HepG2 (cell line): ENCODE results near the gene TBC1D32. TPM values are rescaled to one million over a fixed set of nuclear protein-coding genes. Genes with fewer than 3 reads are reported as not detected.

ENCODE experiments used
- ATAC-seq: fragments of 200-7000 bp; cut with Tn5 transposase; 3 replicates; pipeline ENCODE4 v1.9.1; 2020; ENCODE audit warnings: mild to moderate bottlenecking, moderate library complexity
- BruUV-seq: library from RNA; stranded (reverse); fragments of 400-500 nt; replicated peaks from 2 replicates; lab custom pipeline; 2021; lab: Mats Ljungman, UMichigan
- CTCF ChIA-PET: fragments of 300-600 bp; formaldehyde crosslinking; extraction: SDS; loops from one replicate; lab custom pipeline; 2021; ENCODE audit warnings: low total read pairs, inconsistent platforms, low intra/inter-chr PET ratio; lab: Yijun Ruan, JAX
- POLR2A ChIA-PET: fragments of 350-600 bp; sonication (Branson Sonifier 250); formaldehyde crosslinking; loops from one replicate; lab custom pipeline; 2020; ENCODE audit warnings: antibody characterized with exemption, inconsistent platforms; lab: Yijun Ruan, JAX
- DNase-seq: peaks from one replicate; pipeline ENCODE4 v3.0.0-alpha.2; 2015; ENCODE audit warnings: low spot score
- FAIRE-seq: peaks from 3 replicates; lab custom pipeline; 2011; peaks lifted over from hg19 to GRCh38; lab: Jason Lieb, UNC
- H2AFZ ChIP-seq: one replicate; pipeline ENCODE4 v1.6.1; 2011; ENCODE audit warnings: low read length, inconsistent platforms
- H3K27ac ChIP-seq: fragments of 300-600 bp; 3 replicates; pipeline ENCODE4 v1.8.0; 2011; ENCODE audit warnings: mixed run types, mild to moderate bottlenecking, mixed read lengths, low read length, inconsistent platforms; ENCODE audit not compliant: insufficient read depth; ENCODE audit errors: extremely low read length
- H3K27me3 ChIP-seq, 2 experiments: fragments of 200-600 bp in 1 of 2; 2 replicates in 1 of 2; 3 replicates in 1 of 2; pipeline versions ENCODE4 v1.6.0 to v1.8.0; 2011; ENCODE audit warnings: low read length in 2 of 2, mild to moderate bottlenecking in 2 of 2, moderate library complexity in 2 of 2, inconsistent platforms in 1 of 2; ENCODE audit not compliant: insufficient read depth in 2 of 2, control insufficient read depth in 1 of 2
- H3K36me3 ChIP-seq, 2 experiments: fragments of 200-600 bp in 1 of 2; replicated peaks in 1 of 2; 2 replicates in 1 of 2; 3 replicates in 1 of 2; pipeline versions ENCODE4 v1.5.1 to v1.8.0; 2011; ENCODE audit warnings: low read length in 2 of 2, inconsistent platforms in 1 of 2; ENCODE audit not compliant: insufficient read depth in 2 of 2, control insufficient read depth in 1 of 2
- H3K4me1 ChIP-seq: 2 replicates; pipeline ENCODE4 v1.5.1; 2012; ENCODE audit warnings: low read length, inconsistent platforms; ENCODE audit not compliant: insufficient read depth
- H3K4me2 ChIP-seq: 2 replicates; pipeline ENCODE4 v1.6.0; 2011; ENCODE audit warnings: low read depth, low read length, inconsistent platforms
- H3K4me3 ChIP-seq, 3 experiments: fragments of 200-600 bp in 1 of 3; sonication (generic), shearing (Covaris generic) in 1 of 3; replicated peaks in 1 of 3; 2 replicates each; pipeline ENCODE4 v1.5.1; 2011 to 2016; ENCODE audit warnings: low read length in 3 of 3, inconsistent platforms in 2 of 3, low read depth in 2 of 3, mild to moderate bottlenecking in 2 of 3, control low read depth in 1 of 3, mixed read lengths in 1 of 3; ENCODE audit not compliant: insufficient read depth in 1 of 3
- H3K79me2 ChIP-seq: one replicate; pipeline ENCODE4 v1.6.1; 2011; ENCODE audit warnings: low read length, inconsistent platforms; ENCODE audit not compliant: insufficient read depth
- H3K9ac ChIP-seq: 2 replicates; pipeline ENCODE4 v1.6.0; 2011; ENCODE audit warnings: mild to moderate bottlenecking, low read depth, low read length, inconsistent platforms; ENCODE audit not compliant: insufficient read depth
- H3K9me3 ChIP-seq: 2 replicates; pipeline ENCODE4 v1.5.1; 2012; ENCODE audit warnings: mild to moderate bottlenecking, low read length
- H4K20me1 ChIP-seq: 2 replicates; pipeline ENCODE4 v1.6.0; 2011; ENCODE audit warnings: inconsistent platforms, mild to moderate bottlenecking, low read length, moderate library complexity; ENCODE audit not compliant: insufficient read depth
- AGO2 ChIP-seq: fragments of 200-400 bp; formaldehyde crosslinking; optimal IDR thresholded peaks from 2 replicates; pipeline ENCODE3; 2017; ENCODE audit warnings: mild to moderate bottlenecking, low read depth, low read length, moderate library complexity
- BRCA1 ChIP-seq: sonication (generic); formaldehyde crosslinking; IDR thresholded peaks from 2 replicates; pipeline ENCODE4 v1.4.0; 2020; ENCODE audit warnings: missing genetic modification reagents
- GABPB1 ChIP-seq: IDR thresholded peaks from 2 replicates; pipeline ENCODE4 v1.6.1; 2016; ENCODE audit warnings: mild to moderate bottlenecking, missing genetic modification reagents, moderate library complexity, missing compliant biosample characterization
- HNRNPH1 ChIP-seq: fragments of 200-400 bp; formaldehyde crosslinking; optimal IDR thresholded peaks from 2 replicates; pipeline ENCODE3; 2017; ENCODE audit warnings: mild to moderate bottlenecking, low read depth, low read length
- KDM2A ChIP-seq: sonication (generic); formaldehyde crosslinking; IDR thresholded peaks from 2 replicates; pipeline ENCODE4 v1.4.0; 2020; ENCODE audit warnings: low read depth, missing genetic modification reagents, borderline replicate concordance
- MED1 ChIP-seq: sonication (generic); formaldehyde crosslinking; IDR thresholded peaks from 2 replicates; pipeline ENCODE4 v1.4.0; 2020; ENCODE audit warnings: missing genetic modification reagents
- ZBTB21 ChIP-seq: sonication (generic); formaldehyde crosslinking; IDR thresholded peaks from 2 replicates; pipeline ENCODE4 v1.4.0; 2020; ENCODE audit warnings: missing genetic modification reagents
- ZFX ChIP-seq: sonication (generic); formaldehyde crosslinking; IDR thresholded peaks from 2 replicates; pipeline ENCODE4 v1.4.0; 2020; ENCODE audit warnings: mild to moderate bottlenecking, low read depth, missing genetic modification reagents, moderate library complexity
- ZNF260 ChIP-seq: sonication (generic); formaldehyde crosslinking; IDR thresholded peaks from 2 replicates; pipeline ENCODE4 v1.4.0; 2020; ENCODE audit warnings: missing genetic modification reagents, low read depth, mild to moderate bottlenecking, borderline replicate concordance
- in situ Hi-C: cut with HindIII; loops from 2 replicates; pipeline ENCODE4 v1.10.0; 2017; ENCODE audit warnings: low pct_unique_long_range_greater_than_20kb; ENCODE audit not compliant: extremely low pct_ligation_motif_present
- intact Hi-C: fragments of 100-400 bp; cut with micrococcal nuclease; formaldehyde crosslinking; loops from one replicate; pipeline ENCODE4 v1.10.0; 2022; ENCODE audit not compliant: unreplicated experiment
- polyA plus RNA-seq, 8 experiments: library from polyadenylated mRNA; depleted of rRNA in 3 of 8; stranded (reverse) in 7 of 8; unstranded in 1 of 8; fragments of >200 nt; fragmentation: Illumina TruSeq in 4 of 8; extraction: Trizol in 4 of 8; gene quantifications; 2 replicates each; pipeline versions ENCODE4 v1.2.1 to v1.2.3, GENCODE V29; 2011 to 2016; ENCODE audit warnings: low read depth in 4 of 8, missing spikeins in 1 of 8, mixed read lengths in 1 of 8; ENCODE audit not compliant: insufficient read depth in 1 of 8
- total RNA-seq, 5 experiments: library from RNA; depleted of rRNA; stranded (reverse); fragments of >200 nt; fragmentation: Illumina TruSeq; extraction: Trizol; gene quantifications; 2 replicates each; pipeline ENCODE4 v1.2.3, GENCODE V29; 2016; ENCODE audit warnings: low read depth in 1 of 5
- TF ChIP-seq, protein P1 (sequence below): IDR thresholded peaks from 2 replicates; pipeline ENCODE4 v1.6.1; 2012; ENCODE audit warnings: low read depth, low read length, improper control_type of control experiment
- TF ChIP-seq, protein P2 (sequence below): sonication (generic); formaldehyde crosslinking; IDR thresholded peaks from 2 replicates; pipeline ENCODE4 v1.5.0; 2020; ENCODE audit warnings: mild to moderate bottlenecking, missing genetic modification reagents
- TF ChIP-seq, protein P3 (sequence below), 2 experiments: IDR thresholded peaks; 2 replicates each; pipeline ENCODE4 v1.6.1; 2011 to 2012; ENCODE audit warnings: low read length in 2 of 2, borderline replicate concordance in 1 of 2, low read depth in 1 of 2, mild to moderate bottlenecking in 1 of 2, moderate library complexity in 1 of 2
- TF ChIP-seq, protein P4 (sequence below): sonication (generic); formaldehyde crosslinking; IDR thresholded peaks from 2 replicates; pipeline ENCODE4 v1.9.0; 2022; ENCODE audit warnings: missing genetic modification reagents, mild to moderate bottlenecking, borderline replicate concordance
- TF ChIP-seq, protein P5 (sequence below): sonication (generic); formaldehyde crosslinking; IDR thresholded peaks from 2 replicates; pipeline ENCODE4 v1.4.0; 2020; ENCODE audit warnings: missing genetic modification reagents

TBC1D32 gene
- total and polyA plus RNA-seq, 2 of the 13 experiments (the other 11 are each of a cell fraction or from before 2014, with no cell fraction given): 2.0 to 4.8 TPM

DNA sequence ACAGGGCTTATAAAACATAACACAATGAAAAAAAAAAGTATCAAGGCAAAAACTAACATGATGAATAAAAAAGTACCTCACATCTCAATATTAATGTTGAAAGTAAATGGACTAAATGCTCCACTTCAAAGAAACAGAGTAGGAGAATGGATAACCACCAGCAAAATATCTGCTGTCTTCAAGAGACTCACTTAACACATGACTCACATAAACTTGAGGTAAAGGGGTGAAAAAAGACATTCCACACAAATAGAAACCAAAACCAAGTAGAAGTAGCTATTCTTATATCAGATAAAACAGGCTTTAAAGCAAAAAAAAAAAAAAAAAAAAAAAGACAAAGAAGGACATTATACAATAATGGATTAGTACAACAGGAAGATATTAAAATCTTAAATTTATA lies 86.9 kb downstream of the TBC1D32 start:
- no TSS peak for BruUV-seq
- POLR2A ChIA-PET: no interaction called here
- CTCF ChIA-PET: no interaction called here

More for the DNA sequence above, 86.9 kb downstream of the TBC1D32 start:
- no peak for DNase-seq
- Histone ChIP-seq H3K79me2 (no peaks in the 10 kb centered on the region), H3K36me3 (no peaks in the 10 kb centered on the region), H3K27ac (no peak overlapping the region), H3K9me3 (peaks cover 36% of the 10 kb centered on the region), H3K9ac (no peak overlapping the region), H3K4me3 (no peak overlapping the region), H2AFZ (no peak overlapping the region), H3K27me3 (no peaks in the 10 kb centered on the region), H4K20me1 (no peaks in the 10 kb centered on the region), H3K4me2 (no peak overlapping the region), H3K4me1 (no peaks in the 10 kb centered on the region)
- FAIRE-seq: no peak
- no peak for ATAC-seq
- no peak for TF ChIP-seq ZBTB21 (CRISPR knock-in tag)
- TF ChIP-seq ZFX (CRISPR knock-in tag): no peak
- TF ChIP-seq, protein P1, sequence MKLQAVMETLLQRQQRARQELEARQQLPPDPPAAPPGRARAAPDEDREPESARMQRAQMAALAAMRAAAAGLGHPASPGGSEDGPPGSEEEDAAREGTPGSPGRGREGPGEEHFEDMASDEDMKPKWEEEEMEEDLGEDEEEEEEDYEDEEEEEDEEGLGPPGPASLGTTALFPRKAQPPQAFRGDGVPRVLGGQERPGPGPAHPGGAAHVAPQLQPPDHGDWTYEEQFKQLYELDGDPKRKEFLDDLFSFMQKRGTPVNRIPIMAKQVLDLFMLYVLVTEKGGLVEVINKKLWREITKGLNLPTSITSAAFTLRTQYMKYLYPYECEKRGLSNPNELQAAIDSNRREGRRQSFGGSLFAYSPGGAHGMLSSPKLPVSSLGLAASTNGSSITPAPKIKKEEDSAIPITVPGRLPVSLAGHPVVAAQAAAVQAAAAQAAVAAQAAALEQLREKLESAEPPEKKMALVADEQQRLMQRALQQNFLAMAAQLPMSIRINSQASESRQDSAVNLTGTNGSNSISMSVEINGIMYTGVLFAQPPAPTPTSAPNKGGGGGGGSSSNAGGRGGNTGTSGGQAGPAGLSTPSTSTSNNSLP: no peak
- TF ChIP-seq BRCA1 (CRISPR knock-in tag): no peak
- TF ChIP-seq, protein P2, sequence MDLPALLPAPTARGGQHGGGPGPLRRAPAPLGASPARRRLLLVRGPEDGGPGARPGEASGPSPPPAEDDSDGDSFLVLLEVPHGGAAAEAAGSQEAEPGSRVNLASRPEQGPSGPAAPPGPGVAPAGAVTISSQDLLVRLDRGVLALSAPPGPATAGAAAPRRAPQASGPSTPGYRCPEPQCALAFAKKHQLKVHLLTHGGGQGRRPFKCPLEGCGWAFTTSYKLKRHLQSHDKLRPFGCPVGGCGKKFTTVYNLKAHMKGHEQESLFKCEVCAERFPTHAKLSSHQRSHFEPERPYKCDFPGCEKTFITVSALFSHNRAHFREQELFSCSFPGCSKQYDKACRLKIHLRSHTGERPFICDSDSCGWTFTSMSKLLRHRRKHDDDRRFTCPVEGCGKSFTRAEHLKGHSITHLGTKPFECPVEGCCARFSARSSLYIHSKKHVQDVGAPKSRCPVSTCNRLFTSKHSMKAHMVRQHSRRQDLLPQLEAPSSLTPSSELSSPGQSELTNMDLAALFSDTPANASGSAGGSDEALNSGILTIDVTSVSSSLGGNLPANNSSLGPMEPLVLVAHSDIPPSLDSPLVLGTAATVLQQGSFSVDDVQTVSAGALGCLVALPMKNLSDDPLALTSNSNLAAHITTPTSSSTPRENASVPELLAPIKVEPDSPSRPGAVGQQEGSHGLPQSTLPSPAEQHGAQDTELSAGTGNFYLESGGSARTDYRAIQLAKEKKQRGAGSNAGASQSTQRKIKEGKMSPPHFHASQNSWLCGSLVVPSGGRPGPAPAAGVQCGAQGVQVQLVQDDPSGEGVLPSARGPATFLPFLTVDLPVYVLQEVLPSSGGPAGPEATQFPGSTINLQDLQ (CRISPR knock-in tag): no peak
- TF ChIP-seq, protein P3, sequence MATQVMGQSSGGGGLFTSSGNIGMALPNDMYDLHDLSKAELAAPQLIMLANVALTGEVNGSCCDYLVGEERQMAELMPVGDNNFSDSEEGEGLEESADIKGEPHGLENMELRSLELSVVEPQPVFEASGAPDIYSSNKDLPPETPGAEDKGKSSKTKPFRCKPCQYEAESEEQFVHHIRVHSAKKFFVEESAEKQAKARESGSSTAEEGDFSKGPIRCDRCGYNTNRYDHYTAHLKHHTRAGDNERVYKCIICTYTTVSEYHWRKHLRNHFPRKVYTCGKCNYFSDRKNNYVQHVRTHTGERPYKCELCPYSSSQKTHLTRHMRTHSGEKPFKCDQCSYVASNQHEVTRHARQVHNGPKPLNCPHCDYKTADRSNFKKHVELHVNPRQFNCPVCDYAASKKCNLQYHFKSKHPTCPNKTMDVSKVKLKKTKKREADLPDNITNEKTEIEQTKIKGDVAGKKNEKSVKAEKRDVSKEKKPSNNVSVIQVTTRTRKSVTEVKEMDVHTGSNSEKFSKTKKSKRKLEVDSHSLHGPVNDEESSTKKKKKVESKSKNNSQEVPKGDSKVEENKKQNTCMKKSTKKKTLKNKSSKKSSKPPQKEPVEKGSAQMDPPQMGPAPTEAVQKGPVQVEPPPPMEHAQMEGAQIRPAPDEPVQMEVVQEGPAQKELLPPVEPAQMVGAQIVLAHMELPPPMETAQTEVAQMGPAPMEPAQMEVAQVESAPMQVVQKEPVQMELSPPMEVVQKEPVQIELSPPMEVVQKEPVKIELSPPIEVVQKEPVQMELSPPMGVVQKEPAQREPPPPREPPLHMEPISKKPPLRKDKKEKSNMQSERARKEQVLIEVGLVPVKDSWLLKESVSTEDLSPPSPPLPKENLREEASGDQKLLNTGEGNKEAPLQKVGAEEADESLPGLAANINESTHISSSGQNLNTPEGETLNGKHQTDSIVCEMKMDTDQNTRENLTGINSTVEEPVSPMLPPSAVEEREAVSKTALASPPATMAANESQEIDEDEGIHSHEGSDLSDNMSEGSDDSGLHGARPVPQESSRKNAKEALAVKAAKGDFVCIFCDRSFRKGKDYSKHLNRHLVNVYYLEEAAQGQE (IDR thresholded peaks at IDR 0.05; ENCODE audit: borderline replicate concordance in 1 of 2, low read depth in 1 of 2, low read length in 2 of 2): no peak
- TF ChIP-seq, protein P4, sequence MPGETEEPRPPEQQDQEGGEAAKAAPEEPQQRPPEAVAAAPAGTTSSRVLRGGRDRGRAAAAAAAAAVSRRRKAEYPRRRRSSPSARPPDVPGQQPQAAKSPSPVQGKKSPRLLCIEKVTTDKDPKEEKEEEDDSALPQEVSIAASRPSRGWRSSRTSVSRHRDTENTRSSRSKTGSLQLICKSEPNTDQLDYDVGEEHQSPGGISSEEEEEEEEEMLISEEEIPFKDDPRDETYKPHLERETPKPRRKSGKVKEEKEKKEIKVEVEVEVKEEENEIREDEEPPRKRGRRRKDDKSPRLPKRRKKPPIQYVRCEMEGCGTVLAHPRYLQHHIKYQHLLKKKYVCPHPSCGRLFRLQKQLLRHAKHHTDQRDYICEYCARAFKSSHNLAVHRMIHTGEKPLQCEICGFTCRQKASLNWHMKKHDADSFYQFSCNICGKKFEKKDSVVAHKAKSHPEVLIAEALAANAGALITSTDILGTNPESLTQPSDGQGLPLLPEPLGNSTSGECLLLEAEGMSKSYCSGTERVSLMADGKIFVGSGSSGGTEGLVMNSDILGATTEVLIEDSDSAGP (CRISPR knock-in tag): no peak
- TF ChIP-seq MED1: no peak
- no peak for TF ChIP-seq GABPB1 (CRISPR knock-in tag)
- no peak for TF ChIP-seq AGO2
- TF ChIP-seq ZNF260 (CRISPR knock-in tag): no peak
- TF ChIP-seq HNRNPH1: no peak
- TF ChIP-seq, protein P5, sequence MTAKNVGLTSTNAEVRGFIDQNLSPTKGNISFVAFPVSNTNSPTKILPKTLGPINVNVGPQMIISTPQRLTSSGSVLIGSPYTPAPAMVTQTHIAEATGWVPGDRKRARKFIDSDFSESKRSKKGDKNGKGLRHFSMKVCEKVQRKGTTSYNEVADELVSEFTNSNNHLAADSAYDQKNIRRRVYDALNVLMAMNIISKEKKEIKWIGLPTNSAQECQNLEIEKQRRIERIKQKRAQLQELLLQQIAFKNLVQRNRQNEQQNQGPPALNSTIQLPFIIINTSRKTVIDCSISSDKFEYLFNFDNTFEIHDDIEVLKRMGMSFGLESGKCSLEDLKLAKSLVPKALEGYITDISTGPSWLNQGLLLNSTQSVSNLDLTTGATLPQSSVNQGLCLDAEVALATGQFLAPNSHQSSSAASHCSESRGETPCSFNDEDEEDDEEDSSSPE: no peak
- no peak for TF ChIP-seq KDM2A (CRISPR knock-in tag)
- in situ Hi-C loops (no loop called here), intact Hi-C loops (no loop called here)
